GM21515 (cell line): ENCODE measurements around the gene TM7SF2.

ENCODE experiments used
- ATAC-seq: cut with Tn5 transposase; IDR thresholded peaks from one replicate; pipeline ENCODE4 v1.9.1; 2021; ENCODE audit not compliant: unreplicated experiment

Gene TM7SF2

DNA sequence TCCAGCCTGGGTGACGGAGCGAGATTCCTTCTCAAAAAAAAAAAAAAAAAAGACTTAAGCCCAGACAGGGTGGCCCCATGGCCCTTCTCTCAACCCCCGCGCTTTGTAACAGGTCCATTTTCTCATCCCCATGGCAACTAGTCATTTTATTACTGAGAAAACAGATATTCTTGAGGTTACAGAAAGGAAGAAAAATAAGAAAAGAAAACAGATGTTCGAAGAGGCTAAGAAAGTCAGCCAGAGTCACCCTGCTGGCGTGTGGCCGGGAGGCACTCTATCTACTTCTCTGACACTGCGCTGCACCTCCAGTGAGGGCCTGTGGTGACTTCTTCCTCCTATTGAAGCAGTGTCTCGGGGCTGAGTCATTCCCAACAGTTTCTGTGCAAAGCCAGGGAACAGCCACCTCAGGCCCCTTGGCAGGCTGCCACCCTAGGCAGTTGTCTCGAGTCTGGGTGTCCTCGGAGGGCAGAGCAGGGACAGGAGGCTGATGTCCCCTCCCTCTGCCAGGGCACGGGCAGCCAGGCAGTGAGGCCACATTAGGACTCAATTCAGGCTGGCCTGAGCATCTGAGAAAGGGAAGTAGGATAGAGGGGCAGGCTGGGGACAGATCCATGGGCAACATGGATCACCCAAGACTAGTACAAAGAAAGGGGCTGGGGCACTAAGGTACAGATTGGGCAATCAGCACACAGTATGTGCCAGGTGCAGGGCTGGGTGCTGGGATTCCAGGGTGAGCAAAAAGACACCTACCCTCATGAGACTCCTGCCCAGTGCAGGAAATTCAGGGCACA is 39.0 kb downstream of the TM7SF2 start:
- no peak for ATAC-seq

DNA sequence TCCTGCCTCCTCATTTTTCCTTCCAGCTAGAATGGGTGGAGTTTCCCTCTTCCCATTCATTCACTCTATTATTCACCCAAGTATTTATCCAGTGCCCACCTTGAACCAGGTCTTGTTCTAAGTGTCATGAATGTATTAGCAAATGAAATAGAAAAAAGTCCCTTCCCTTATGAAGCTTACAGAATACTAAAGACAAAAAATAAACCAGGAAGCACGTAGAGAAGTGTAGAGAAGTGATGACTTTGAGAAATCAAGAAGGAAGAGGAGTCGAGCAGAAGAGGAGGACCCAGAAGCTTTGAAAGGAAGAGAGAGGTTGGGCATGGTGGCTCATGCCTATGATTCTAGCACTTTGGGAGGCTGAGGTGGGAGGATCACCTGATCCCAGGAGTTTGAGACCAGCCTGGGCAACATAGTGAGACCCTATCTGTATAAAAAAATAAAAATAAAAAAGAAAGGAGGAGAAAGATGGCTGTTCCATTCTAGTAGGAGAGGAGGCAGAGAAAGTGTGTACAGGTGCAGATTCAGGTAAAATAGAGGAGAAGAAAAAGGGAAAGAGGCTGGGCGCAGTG is 39.7 kb downstream of the TM7SF2 start:
- no peak for ATAC-seq

DNA sequence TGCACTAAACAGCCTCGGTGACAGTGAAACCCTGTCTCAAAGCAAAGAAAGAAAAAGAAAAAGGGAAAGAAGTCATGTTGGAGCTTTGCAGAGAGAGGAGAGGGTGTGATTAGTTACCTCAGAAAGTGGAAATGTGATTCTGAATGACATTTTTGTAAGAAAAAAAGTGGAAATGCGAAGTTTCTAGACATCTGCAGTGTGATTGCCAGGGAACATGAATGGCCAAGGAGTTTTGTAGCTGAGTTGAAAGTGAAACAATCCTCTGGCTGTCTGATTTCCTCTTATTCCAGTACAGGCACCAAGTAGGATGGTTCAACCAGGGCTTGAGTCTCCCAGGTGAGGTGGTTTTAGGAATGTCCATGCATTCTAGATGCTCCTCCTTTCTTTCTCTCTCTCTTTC is 40.5 kb downstream of the TM7SF2 start:
- ATAC-seq: no peak

DNA sequence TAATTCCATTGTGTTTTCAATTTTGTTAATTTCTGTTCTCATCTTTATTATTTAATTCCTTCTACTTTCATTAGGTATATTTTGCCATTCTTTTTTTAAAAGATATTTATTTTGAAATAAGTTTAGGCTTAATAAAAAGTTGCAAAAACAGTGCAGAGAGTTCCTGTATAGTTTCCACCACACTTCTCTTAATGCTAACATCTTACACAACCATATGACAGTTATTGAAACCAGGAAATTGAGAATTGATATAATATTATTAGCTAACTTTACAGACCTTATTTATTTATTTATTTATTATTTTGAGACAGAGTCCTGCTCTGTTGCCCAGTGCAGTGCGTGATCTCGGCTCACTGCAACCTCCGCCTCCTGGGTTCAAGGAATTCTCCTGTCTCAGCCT is 44.6 kb downstream of the TM7SF2 start:
- no peak for ATAC-seq

DNA sequence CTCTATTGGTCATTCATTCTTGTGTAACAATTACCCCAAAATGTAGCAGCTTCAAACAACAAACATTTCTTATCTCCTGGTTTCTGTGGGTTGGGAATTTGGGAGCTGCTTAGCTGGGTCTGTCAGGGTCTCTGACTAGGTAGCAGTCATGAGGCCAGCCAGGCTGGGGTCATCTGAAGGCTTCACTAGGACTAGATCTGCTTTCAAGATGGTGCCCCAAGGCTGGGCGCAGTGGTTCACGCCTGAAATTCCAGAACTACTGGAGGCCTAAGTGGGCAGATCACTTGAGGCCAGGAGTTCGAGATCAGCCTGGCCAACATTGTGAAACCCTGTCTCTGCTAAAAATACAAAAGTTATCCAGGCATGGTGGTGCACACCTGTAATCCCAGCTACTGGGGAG is 45.3 kb downstream of the TM7SF2 start:
- no peak for ATAC-seq

DNA sequence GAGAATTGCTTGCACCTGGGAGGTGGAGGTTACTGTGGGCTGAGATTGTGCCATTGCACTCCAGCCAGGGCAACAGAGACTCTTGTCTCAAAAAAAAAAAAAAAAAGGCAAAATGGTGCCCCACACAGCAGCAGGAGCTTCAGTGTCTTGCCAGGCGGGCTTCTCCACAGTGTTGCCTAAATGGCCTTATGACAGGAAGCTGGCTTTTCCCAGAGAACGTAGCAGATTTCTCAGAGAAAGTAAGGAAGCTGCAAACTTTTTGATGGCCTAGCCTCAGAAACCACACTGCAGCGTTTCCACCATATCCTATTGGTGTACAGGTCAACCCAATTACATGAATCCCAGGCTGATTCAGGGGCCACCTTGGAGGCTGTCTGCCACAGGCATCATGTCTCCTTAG is 45.7 kb downstream of the TM7SF2 start:
- ATAC-seq: no peak

DNA sequence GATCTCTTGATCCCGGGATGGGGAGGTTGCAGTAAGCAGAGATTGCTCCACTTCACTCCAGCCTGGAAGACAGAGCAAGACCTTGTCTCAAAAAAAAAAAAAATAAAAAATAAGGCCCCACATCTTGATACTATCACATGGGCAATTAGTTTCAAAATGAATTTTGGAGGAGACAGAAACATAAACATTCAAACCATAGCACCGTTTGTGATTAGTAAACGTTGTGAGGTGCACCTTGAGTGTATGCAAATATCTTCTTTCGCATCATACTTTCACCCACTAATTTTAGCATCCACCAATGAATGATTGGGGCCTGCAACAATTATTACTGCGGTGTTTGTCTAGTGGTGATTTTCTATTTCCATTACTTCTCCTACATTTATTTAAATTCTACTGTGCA is 47.3 kb downstream of the TM7SF2 start:
- no peak for ATAC-seq

DNA sequence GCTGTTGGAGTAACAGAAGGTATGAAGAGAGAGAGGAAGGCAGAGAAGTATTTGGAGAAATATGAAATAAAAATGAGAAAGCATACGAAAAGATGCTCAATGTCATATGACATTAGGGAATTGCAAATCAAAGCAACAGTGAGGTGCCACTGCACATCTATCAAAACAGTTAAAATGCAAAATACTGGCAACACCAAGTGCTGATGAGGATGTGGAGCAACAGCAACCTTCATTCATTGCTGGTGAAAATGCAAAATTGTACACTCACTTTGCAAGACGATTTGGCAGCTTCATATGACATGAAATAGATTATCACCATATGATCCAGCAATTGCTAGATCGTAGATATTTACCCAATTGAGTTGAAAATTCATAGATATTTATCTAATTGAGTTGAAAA is 49.0 kb downstream of the TM7SF2 start:
- no peak for ATAC-seq

DNA sequence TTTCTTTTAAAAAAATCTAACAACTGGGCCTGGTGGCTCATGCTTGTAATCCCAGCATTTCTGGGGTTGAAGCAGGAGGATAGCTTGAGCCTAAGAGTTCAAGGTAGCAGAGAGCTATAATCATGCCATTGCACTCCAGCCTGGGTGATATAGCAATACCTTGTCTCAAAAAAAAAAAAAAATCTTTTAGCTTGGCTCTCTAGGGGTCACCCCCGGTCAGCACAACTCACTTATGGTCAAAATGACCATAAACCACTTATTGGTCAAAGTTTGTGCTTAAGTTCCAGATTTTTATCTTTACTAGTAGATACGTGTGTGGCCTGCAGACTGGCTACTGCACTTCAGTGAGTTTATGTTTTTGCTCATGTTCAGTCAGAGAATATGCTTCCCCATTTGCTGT is 52.0 kb downstream of the TM7SF2 start:
- ATAC-seq: no peak
